ENCODE data around the gene ETV1.

DNA sequence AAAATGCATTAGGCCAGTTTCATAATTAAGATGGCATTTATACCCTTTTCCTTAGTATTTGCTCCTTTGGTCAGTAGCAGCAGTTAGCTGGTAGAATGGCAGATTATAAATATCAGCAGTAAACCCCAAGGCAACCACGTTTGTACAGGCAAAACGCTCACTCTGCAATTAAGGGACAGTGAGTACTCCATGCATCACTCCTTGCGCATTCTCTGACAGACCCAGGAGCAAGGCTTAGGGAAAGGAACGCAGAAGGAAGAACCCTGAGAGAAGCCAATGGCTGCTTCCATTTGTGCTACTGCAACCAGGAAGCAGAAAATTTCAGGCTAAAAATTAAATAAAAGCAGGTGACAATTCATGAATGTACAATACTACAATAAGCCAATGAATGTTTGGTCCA lies 12.9 kb downstream of the ETV1 start:
- TF ChIP-seq, protein P1, sequence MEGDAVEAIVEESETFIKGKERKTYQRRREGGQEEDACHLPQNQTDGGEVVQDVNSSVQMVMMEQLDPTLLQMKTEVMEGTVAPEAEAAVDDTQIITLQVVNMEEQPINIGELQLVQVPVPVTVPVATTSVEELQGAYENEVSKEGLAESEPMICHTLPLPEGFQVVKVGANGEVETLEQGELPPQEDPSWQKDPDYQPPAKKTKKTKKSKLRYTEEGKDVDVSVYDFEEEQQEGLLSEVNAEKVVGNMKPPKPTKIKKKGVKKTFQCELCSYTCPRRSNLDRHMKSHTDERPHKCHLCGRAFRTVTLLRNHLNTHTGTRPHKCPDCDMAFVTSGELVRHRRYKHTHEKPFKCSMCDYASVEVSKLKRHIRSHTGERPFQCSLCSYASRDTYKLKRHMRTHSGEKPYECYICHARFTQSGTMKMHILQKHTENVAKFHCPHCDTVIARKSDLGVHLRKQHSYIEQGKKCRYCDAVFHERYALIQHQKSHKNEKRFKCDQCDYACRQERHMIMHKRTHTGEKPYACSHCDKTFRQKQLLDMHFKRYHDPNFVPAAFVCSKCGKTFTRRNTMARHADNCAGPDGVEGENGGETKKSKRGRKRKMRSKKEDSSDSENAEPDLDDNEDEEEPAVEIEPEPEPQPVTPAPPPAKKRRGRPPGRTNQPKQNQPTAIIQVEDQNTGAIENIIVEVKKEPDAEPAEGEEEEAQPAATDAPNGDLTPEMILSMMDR (conservative IDR thresholded peaks at IDR 0.05) = no peak
- no peak for TF ChIP-seq ZFX (IDR thresholded peaks at IDR 0.05)
